Measurements from ENCODE around the gene AGMO. TPM values are rescaled to one million over a fixed set of nuclear protein-coding genes. Genes with fewer than 3 reads are reported as not detected.
A peak's percentile ranks its signal among the peaks of the same experiment; 100 is the strongest.
"Not testable (repeated sequence)": the region's sequence is repeated elsewhere in the genome, so short reads cannot be mapped to it uniquely, and the experiment has no call there.

Gene AGMO
- polyA plus RNA-seq, 1 donor (not counting 4 experiments of a cell fraction or from before 2014, with no cell fraction given): not detected

GRCh38 chr7:15554744-15555143 lies 7.1 kb downstream of the AGMO start:
- Histone ChIP-seq H3K9me3 (ENCODE audit: control insufficient read depth, low read depth, low read length) (no peaks in the 10 kb centered on the region), H3K36me3 (ENCODE audit: control insufficient read depth in 2 of 2, extremely low read depth in 1 of 2, insufficient read depth in 2 of 2, low read length in 2 of 2) (no peaks in the 10 kb centered on the region), H3K79me2 (ENCODE audit: control insufficient read depth, insufficient read depth, low read length) (no peaks in the 10 kb centered on the region), H3K4me3 (ENCODE audit: control insufficient read depth in 2 of 3, extremely low read depth in 1 of 3, insufficient read depth in 2 of 3, low read depth in 1 of 3, low read length in 3 of 3) (no peak overlapping the region), H3K4me1 (ENCODE audit: control insufficient read depth, extremely low read depth, insufficient read depth, low read length) (no peaks in the 10 kb centered on the region), H2AFZ (ENCODE audit: control insufficient read depth, low read length) (no peak overlapping the region), H3K4me2 (ENCODE audit: control insufficient read depth, extremely low read depth, insufficient read depth, low read depth, low read length) (no peak overlapping the region), H4K20me1 (ENCODE audit: control insufficient read depth, extremely low read depth, insufficient read depth, low read length) (no peaks in the 10 kb centered on the region), H3K27me3 (ENCODE audit: control insufficient read depth, extremely low read depth, insufficient read depth, low read length) (no peaks in the 10 kb centered on the region), H3K9ac (ENCODE audit: control insufficient read depth, extremely low read depth, insufficient read depth, low read length) (no peak overlapping the region), H3K9me1 (ENCODE audit: control insufficient read depth, extremely low read depth, insufficient read depth, low read length) (no peaks in the 10 kb centered on the region), H3K27ac (ENCODE audit: control insufficient read depth, insufficient read depth, low read length) (no peak overlapping the region)
- FAIRE-seq (no peak), DNase-seq (ENCODE audit: low read depth, low spot score) (no peak)
- no peak for TF ChIP-seq CTCF (optimal IDR thresholded peaks at IDR 0.05 in 1 of 3, IDR thresholded peaks at IDR 0.05 in 1 of 3, conservative IDR thresholded peaks at IDR 0.05 in 1 of 3; ENCODE audit: extremely low read depth in 1 of 3, insufficient read depth in 2 of 3, low read length in 3 of 3)
- no peak for TF ChIP-seq EZH2 (IDR thresholded peaks at IDR 0.05; ENCODE audit: low read length)
- dilution Hi-C loops (cut with MboI; ENCODE audit: extremely low pct_ligation_motif_present, low sequenced_read_pairs): no loop called here

GRCh38 chr7:15554081-15554480 lies 7.7 kb downstream of the AGMO start:
- H3K4me3 ChIP-seq (ENCODE audit: control insufficient read depth in 2 of 3, extremely low read depth in 1 of 3, insufficient read depth in 2 of 3, low read depth in 1 of 3, low read length in 3 of 3): no peak overlapping the region
- no peaks in the 10 kb centered on the region for H3K9me3 ChIP-seq (ENCODE audit: control insufficient read depth, low read depth, low read length)
- FAIRE-seq: no peak
- no peak overlapping the region for H3K27ac ChIP-seq (ENCODE audit: control insufficient read depth, insufficient read depth, low read length)
- no peaks in the 10 kb centered on the region for H3K4me1 ChIP-seq (ENCODE audit: control insufficient read depth, extremely low read depth, insufficient read depth, low read length)
- peak overlapping the region; percentile 31 for H2AFZ ChIP-seq (ENCODE audit: control insufficient read depth, low read length)
- no peak for DNase-seq (ENCODE audit: low read depth, low spot score)
- H3K9ac ChIP-seq (ENCODE audit: control insufficient read depth, extremely low read depth, insufficient read depth, low read length): no peak overlapping the region
- H3K4me2 ChIP-seq (ENCODE audit: control insufficient read depth, extremely low read depth, insufficient read depth, low read depth, low read length): no peak overlapping the region
- H3K79me2 ChIP-seq (ENCODE audit: control insufficient read depth, insufficient read depth, low read length): no peaks in the 10 kb centered on the region
- dilution Hi-C loops (cut with MboI; ENCODE audit: extremely low pct_ligation_motif_present, low sequenced_read_pairs): no loop called here
- no peaks in the 10 kb centered on the region for H3K27me3 ChIP-seq (ENCODE audit: control insufficient read depth, extremely low read depth, insufficient read depth, low read length)
- no peaks in the 10 kb centered on the region for H4K20me1 ChIP-seq (ENCODE audit: control insufficient read depth, extremely low read depth, insufficient read depth, low read length)
- no peaks in the 10 kb centered on the region for H3K36me3 ChIP-seq (ENCODE audit: control insufficient read depth in 2 of 2, extremely low read depth in 1 of 2, insufficient read depth in 2 of 2, low read length in 2 of 2)
- TF ChIP-seq CTCF (optimal IDR thresholded peaks at IDR 0.05 in 1 of 3, IDR thresholded peaks at IDR 0.05 in 1 of 3, conservative IDR thresholded peaks at IDR 0.05 in 1 of 3; ENCODE audit: extremely low read depth in 1 of 3, insufficient read depth in 2 of 3, low read length in 3 of 3) (no peak), EZH2 (IDR thresholded peaks at IDR 0.05; ENCODE audit: low read length) (no peak)
- no peaks in the 10 kb centered on the region for H3K9me1 ChIP-seq (ENCODE audit: control insufficient read depth, extremely low read depth, insufficient read depth, low read length)

GRCh38 chr7:15547320-15547719 lies 14.5 kb downstream of the AGMO start:
- H3K4me3 ChIP-seq (ENCODE audit: control insufficient read depth in 2 of 3, extremely low read depth in 1 of 3, insufficient read depth in 2 of 3, low read depth in 1 of 3, low read length in 3 of 3); H4K20me1 ChIP-seq (ENCODE audit: control insufficient read depth, extremely low read depth, insufficient read depth, low read length); H2AFZ ChIP-seq (ENCODE audit: control insufficient read depth, low read length); H3K4me2 ChIP-seq (ENCODE audit: control insufficient read depth, extremely low read depth, insufficient read depth, low read depth, low read length); FAIRE-seq; H3K4me1 ChIP-seq (ENCODE audit: control insufficient read depth, extremely low read depth, insufficient read depth, low read length); H3K27me3 ChIP-seq (ENCODE audit: control insufficient read depth, extremely low read depth, insufficient read depth, low read length); H3K79me2 ChIP-seq (ENCODE audit: control insufficient read depth, insufficient read depth, low read length); H3K9me3 ChIP-seq (ENCODE audit: control insufficient read depth, low read depth, low read length); H3K9me1 ChIP-seq (ENCODE audit: control insufficient read depth, extremely low read depth, insufficient read depth, low read length); DNase-seq (ENCODE audit: low read depth, low spot score); H3K36me3 ChIP-seq (ENCODE audit: control insufficient read depth in 2 of 2, extremely low read depth in 1 of 2, insufficient read depth in 2 of 2, low read length in 2 of 2); H3K9ac ChIP-seq (ENCODE audit: control insufficient read depth, extremely low read depth, insufficient read depth, low read length); H3K27ac ChIP-seq (ENCODE audit: control insufficient read depth, insufficient read depth, low read length); dilution Hi-C loops (cut with MboI; ENCODE audit: extremely low pct_ligation_motif_present, low sequenced_read_pairs): not testable (repeated sequence)

Measured in keratinocyte (primary cell).